NCI-H1105 (cell line): Measurements from ENCODE around the gene ATF6.

Source experiments
- DNase-seq: peaks from one replicate; lab custom pipeline; 2025; lab: John Stamatoyannopoulos, UW

Gene ATF6

GRCh38 chr1:161834967-161835550 is 68.9 kb downstream of the ATF6 start:
- DNase-seq, result no peak

- DNase-seq, result no peak
Measured at GRCh38 chr1:161836018-161836417, 69.9 kb downstream of the ATF6 start.

DNA sequence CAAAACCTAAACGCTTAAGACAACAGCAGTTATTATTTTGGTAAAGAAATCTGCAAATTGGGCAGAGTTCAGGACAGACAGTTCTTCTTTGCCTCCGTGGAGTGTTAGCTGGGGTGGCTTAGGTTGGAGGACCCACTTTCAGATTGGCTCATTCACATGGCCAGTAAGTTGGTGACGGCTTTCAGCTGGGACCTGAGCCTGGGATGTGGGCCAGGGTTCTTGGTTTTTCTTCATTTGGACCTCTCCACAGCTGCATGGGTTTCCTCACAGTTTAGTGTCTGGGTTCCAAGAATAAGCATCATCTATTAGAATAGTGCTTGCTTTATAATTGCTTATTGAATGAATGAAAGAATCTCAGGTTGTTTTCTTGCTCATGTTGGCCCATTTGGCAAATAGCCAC is 72.2 kb downstream of the ATF6 start:
- no peak for DNase-seq

GRCh38 chr1:161838885-161839284 is 72.8 kb downstream of the ATF6 start:
- no peak for DNase-seq

GRCh38 chr1:161839591-161839990 is 73.5 kb downstream of the ATF6 start:
- DNase-seq, result no peak

DNA sequence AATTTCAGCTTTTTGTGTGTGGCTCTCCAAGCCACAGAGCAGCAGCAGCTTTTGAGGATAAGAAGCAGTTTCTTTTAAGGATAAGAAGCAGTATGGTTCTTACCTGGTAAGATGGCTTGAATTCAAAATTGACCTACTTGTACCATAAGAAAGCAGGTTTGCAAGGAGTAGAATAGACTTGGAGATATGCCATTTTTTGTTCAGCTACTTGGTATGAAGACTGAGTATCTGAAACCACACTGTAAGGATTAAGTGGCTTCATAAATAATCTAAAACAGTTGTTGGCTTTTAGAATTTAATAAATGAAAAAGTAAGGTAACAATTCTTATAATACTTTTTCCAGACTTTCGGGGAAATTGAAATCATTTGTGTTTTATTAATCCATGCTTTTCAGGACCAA is 74.2 kb downstream of the ATF6 start:
- DNase-seq, result no peak

GRCh38 chr1:161843156-161843555 is 77.0 kb downstream of the ATF6 start:
- DNase-seq, result no peak

- DNase-seq, result no peak
Measured at GRCh38 chr1:161844696-161845095, 78.6 kb downstream of the ATF6 start.

DNA sequence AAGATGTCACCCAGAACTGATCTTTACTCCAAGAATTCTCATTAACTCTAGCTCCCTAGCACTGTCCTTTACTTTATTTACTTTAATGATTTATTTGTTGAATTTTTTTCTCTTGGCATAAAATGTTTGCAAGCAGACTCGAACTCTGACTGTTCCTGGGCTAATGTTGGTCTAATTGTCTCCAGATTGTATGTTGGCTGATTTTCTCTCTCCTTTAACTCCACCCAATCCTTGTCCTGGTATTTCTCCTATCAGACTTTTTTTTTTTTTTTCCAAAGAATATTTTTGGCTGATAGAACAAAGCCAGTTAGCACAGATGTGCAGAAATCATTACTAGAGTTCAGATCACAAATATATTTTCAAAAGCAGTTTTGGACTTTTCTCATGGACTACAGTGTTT is 82.6 kb downstream of the ATF6 start:
- no peak for DNase-seq

DNA sequence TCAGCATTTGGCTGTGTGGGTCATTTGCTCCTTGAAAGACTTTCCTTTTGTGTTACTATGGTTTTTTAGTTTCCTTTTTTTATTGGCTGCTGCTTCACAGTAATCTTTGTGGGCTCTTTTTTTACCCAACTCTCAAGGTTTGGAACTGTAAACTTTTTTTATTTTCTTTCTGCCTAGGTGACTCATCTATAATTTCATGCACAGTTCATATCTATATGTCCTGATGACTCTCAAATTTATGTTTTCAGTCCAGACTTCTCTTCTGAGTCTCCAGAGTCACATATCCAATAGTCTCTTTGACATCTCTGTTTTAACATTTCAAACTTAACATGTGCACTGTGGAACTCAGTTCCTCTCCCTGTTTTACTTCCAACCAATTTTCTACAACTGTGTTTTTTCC is 83.4 kb downstream of the ATF6 start:
- no peak for DNase-seq

DNA sequence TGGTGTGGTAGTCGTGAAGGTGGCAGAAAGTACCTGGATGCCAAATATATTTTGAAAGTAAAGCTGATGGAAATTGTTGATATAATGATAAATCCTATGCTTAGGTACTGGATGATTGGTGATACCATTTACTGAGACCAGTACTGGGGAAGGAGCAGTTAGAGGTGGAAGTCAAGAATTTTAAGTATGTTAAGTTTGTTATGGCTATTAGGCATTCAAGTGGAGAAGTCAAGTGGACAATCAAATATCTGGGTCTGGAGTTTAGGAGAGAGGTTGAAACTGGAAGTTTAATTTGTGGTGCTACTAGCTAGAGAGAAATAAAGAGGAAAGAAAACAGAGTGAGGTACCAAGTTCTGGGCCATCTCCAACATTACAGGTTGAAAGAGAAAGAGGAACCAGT is 89.1 kb downstream of the ATF6 start:
- DNase-seq, result no peak

DNA sequence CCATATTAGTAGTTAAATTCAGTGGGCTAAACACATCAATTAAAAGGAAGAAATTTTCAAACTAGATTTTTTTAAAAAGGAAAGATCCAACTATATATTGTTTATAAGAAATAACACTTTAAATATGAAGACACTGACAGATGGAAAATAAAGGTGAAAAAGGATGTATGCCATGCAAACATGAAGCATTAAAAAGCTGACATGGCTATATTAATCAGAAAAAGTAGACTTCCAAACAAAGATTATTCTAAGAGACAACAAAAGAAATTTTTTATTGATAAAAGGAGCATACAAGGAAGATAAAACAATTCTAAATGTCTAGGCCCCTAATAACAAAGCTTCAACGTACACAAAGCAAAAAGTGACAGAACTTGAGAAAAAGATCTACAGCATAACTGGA is 92.2 kb downstream of the ATF6 start:
- DNase-seq, result no peak

DNA sequence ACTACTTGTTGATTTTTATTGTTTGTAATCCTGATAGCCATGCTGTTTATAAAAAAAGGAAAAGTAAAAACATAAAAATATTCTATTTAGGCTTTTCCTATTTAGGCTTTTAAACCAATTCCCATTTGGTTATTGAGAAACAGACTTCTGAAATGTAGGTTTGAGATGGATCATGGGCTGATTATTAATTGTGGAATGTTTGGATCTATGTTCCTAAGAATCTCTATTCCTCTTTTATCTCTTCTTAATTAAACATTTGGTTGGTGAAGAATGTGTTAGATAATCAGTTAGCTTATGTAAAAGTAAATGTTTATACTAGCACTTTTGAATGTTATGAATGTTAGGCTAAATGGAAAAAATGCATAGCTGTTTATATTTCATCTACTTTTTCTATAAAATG is 97.4 kb downstream of the ATF6 start:
- no peak for DNase-seq

GRCh38 chr1:161864577-161864976 is 98.5 kb downstream of the ATF6 start:
- no peak for DNase-seq

DNA sequence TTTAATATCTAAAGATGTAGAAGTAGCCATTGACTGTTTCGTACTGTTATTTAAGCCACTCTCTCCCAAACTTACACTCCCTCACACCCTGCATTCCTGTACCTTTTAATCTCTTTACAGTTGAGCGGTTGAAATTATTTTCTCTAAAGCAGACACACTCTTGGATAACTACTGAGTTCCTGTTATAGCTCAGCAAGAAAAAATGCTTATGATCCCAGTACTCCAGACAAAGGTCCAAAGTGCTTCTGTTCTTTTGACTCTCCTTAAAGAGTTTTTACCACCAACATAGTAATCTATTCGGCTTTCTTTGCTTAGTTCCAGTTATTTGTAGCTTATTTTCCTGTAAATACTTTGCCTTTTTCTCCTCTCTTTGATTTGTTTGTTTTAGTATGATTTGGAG is 100.1 kb downstream of the ATF6 start:
- DNase-seq, result no peak

GRCh38 chr1:161868832-161869231 is 102.7 kb downstream of the ATF6 start:
- no peak for DNase-seq

GRCh38 chr1:161869291-161869690 is 103.2 kb downstream of the ATF6 start:
- no peak for DNase-seq

GRCh38 chr1:161872506-161872905 is 106.4 kb downstream of the ATF6 start:
- no peak for DNase-seq

DNA sequence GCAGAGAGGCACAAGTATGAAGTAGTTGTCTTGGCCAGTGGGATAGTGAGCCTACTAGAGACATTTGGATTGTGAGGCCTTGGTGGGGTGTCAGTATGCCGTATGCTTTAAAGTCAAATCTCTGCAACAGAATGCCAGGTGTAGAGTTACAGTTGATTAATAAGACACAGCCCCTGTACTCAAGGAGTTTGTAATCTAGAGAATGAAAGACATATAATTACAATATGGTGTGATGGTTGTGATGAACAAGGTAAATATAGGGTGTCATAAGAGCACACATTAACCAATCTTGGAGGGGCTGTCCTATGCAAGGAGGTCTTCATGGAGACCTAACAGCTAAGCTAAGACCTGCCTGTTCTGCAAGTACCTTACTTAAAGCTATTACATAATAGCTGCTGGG is 113.1 kb downstream of the ATF6 start:
- DNase-seq, result no peak

DNA sequence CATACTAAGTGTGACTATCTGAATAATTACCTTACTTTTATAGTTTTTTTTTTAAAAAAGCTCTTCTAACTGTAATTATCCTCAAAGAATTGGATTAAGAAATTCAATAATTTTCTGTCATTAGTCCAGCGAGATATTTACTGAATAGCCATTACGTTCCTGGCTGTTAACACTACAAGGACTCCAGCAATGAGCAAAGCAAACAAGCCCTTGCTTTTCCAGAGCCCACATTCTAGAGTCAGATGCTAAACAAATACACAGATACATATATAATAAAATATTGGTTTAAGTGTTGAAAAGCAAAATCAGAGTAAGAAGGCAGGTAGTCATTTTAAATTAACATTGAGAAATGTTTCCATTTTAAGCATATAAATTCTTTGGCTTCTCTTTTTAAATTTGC is 118.4 kb downstream of the ATF6 start:
- no peak for DNase-seq

- no peak for DNase-seq
Measured at GRCh38 chr1:161885003-161885402, 118.9 kb downstream of the ATF6 start.

DNA sequence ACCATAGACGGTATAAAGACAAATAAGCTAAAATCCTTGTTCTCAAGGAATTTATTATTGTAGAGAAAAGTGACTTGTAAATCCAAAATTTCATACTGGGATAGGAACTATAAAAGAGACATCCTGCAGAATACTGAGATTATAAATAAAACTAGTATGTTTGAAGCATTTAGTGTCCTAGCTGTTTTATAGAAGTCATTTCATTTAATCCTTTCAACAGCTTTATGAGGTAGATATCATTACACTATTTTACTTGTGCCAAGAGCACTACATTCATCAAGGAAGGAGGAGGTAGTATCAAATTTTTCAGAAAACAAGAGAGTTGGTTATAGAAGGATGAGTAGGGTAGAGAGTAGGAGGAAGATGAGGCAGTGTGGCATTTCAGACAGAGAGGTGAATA is 119.6 kb downstream of the ATF6 start:
- no peak for DNase-seq

- DNase-seq, result no peak
Measured at GRCh38 chr1:161886589-161886988, 120.5 kb downstream of the ATF6 start.

GRCh38 chr1:161887730-161888287 is 121.7 kb downstream of the ATF6 start:
- DNase-seq, result no peak

GRCh38 chr1:161890574-161890973 is 124.5 kb downstream of the ATF6 start:
- DNase-seq, result no peak
